NT2/D1 (cell line): ENCODE results near the gene UBE2J1.

Source experiments
- SUZ12 ChIP-seq: IDR thresholded peaks from 2 replicates; pipeline ENCODE4 v1.6.1; 2011; ENCODE audit not compliant: insufficient read length, insufficient read depth; ENCODE audit errors: extremely low read depth
- YY1 ChIP-seq: IDR thresholded peaks from 2 replicates; pipeline ENCODE4 v1.6.1; 2011; ENCODE audit not compliant: insufficient read length, insufficient read depth
- ZNF274 ChIP-seq: IDR thresholded peaks from 2 replicates; pipeline ENCODE4 v1.6.1; 2011; ENCODE audit warnings: mild to moderate bottlenecking, low read depth, low read length

DNA sequence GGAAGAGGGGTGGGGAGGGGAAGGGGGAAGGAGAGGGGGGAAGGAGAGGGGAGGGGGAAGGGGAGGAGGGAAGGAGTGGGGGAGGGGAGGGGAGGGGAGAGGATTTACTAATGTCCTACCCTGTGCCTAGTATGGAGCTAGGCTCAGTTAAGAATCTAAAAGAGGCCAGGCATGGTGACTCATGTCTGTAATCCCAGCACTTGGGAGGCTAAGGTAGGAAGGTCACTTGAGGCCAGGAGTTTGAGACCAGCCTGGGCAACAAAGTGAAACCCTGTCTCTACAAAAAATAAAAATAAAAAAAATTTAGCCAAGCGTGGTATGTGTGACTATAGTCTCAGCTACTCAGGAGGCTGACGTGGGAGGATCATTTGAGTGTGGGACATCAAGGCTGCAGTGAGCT is 13.0 kb downstream of the UBE2J1 start:
- TF ChIP-seq YY1 (no peak), ZNF274 (no peak), SUZ12 (no peak)
